Measurements from ENCODE around the gene HADH. TPM values are rescaled to one million over a fixed set of nuclear protein-coding genes. Genes with fewer than 3 reads are reported as not detected.

HADH gene
- total and polyA plus RNA-seq, 3 donors from 2014 or later = 65.6 to 73.8 (median 71.2) TPM

DNA sequence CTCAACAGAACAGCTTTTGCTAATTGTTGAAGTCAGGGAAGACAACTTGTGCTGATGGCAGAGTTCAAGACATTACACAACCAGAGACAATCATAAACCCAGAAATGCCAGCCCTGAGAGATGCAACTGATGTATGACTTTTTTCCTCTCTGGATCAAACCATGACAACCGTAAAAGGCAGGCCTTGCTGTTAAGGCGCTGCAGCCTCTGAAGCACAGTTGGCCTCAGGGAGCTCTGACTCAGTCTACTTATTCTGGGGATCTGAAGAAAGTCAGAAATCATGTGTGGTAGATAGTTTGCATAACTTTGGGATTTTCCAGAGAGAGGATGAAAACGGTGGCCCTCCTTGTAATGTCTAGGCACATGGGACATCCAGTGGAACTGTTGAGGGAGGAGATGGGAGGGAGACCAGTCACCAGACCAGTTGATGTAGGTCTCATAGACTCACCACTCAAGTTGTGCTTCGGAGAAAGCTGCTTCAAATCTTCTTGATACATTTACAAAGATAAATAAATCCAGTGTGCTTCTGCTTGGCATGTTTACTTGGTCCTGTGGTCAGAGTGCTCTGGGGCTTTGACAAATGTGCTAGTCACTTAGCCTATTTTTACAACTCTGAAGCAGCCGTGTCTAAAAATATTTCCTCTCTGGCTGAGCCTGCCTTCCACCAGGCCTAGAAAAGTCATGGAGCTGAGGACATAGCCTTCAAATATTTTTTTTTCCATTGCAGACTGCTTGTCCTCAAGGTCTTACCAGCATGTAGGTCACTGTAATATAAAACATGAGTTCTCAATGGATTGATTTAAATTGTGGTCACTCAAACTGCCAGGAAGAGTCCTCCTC is 7.5 kb downstream of the HADH start:
- H3K4me3 ChIP-seq = no peak overlapping the region
- TF ChIP-seq POLR2A (IDR thresholded peaks at IDR 0.05) = no peak
- TF ChIP-seq, protein P1, sequence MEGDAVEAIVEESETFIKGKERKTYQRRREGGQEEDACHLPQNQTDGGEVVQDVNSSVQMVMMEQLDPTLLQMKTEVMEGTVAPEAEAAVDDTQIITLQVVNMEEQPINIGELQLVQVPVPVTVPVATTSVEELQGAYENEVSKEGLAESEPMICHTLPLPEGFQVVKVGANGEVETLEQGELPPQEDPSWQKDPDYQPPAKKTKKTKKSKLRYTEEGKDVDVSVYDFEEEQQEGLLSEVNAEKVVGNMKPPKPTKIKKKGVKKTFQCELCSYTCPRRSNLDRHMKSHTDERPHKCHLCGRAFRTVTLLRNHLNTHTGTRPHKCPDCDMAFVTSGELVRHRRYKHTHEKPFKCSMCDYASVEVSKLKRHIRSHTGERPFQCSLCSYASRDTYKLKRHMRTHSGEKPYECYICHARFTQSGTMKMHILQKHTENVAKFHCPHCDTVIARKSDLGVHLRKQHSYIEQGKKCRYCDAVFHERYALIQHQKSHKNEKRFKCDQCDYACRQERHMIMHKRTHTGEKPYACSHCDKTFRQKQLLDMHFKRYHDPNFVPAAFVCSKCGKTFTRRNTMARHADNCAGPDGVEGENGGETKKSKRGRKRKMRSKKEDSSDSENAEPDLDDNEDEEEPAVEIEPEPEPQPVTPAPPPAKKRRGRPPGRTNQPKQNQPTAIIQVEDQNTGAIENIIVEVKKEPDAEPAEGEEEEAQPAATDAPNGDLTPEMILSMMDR (IDR thresholded peaks at IDR 0.05) = no peak
- H3K9me3 ChIP-seq = no peaks in the 10 kb centered on the region
- H3K36me3 ChIP-seq (ENCODE audit: low read depth, missing control alignments) = no peaks in the 10 kb centered on the region
- peaks cover 19% of the 10 kb centered on the region for H3K4me1 ChIP-seq
- no peaks in the 10 kb centered on the region for H3K27me3 ChIP-seq
- H3K27ac ChIP-seq = peak overlapping the region in 1 of 2 donors; percentile 68
- WGBS, 2 donors = 68 to 71% methylated on average over 5 of the region's 5 CpGs
- intact Hi-C loops (cut with DNase I; ENCODE audit: low total_unique reads) = no loop called here
- DNase-seq = peak; percentile 18

DNA sequence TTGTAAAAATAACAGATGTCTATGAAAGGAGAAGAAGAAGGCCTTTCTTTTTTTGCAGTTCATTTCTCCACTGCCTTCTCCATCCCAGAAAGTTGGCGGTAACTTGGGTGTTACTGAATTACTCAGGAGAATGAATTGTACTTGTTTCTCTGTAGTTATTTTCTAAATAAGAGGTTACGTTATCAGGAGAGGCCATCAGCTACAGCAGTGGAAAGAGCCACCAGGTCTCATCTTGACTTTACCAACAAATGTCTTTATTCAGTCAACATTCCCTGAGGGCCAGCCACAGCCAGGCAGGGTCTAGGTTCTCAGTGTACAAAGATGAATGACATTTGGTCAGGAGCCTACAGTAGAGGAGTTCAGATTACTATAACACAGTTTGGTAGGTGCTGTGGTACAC is 8.1 kb downstream of the HADH start:
- intact Hi-C loops (cut with DNase I; ENCODE audit: low total_unique reads) = no loop called here
- no peak for TF ChIP-seq POLR2A (IDR thresholded peaks at IDR 0.05)
- TF ChIP-seq, protein P1 (IDR thresholded peaks at IDR 0.05) = no peak
- DNase-seq = no peak
- no peak overlapping the region for H3K4me3 ChIP-seq
- no peaks in the 10 kb centered on the region for H3K27me3 ChIP-seq
- peaks cover 13% of the 10 kb centered on the region for H3K4me1 ChIP-seq
- H3K9me3 ChIP-seq = no peaks in the 10 kb centered on the region
- H3K27ac ChIP-seq = peak overlapping the region; percentile 3 to 68
- 58 to 80% methylated on average over 2 of the region's 2 CpGs for WGBS, 2 donors
- no peaks in the 10 kb centered on the region for H3K36me3 ChIP-seq (ENCODE audit: low read depth, missing control alignments)

DNA sequence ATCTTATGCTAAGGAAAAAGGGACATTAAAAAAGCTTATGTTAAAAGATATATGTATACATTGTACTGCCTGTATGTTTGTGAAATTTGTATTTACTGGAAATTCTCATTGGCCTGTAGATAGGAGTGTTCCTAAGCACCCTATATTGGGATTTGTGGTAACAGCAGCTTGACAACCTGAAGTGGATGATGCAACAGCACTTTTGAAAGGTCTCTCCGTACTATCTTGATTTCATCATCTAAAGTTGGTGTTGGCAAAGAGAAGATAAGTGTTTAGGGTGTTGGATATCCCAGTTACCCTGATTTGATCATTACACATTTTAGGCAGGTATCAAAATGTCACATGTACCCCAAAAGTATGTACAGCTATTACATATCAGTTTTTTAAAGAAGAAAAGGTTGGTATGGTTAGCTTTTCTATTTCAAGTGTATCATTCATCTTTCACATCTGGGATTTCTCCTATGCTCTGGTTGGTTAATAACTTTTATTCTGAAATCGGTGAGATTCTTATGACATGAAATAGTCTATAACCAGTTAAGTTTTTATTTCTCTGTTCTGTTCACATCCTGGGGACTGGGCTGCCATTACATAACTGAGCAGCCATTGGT is 10.3 kb downstream of the HADH start:
- Histone ChIP-seq H3K4me3 (no peak overlapping the region), H3K36me3 (ENCODE audit: low read depth, missing control alignments) (no peaks in the 10 kb centered on the region), H3K4me1 (no peaks in the 10 kb centered on the region), H3K9me3 (no peaks in the 10 kb centered on the region), H3K27me3 (no peaks in the 10 kb centered on the region), H3K27ac (no peak overlapping the region)
- DNase-seq = no peak
- 93 to 94% methylated on average over 2 of the region's 2 CpGs for WGBS, 2 donors
- TF ChIP-seq, protein P1 (IDR thresholded peaks at IDR 0.05) = no peak
- intact Hi-C loops (cut with DNase I; ENCODE audit: low total_unique reads) = no loop called here

DNA sequence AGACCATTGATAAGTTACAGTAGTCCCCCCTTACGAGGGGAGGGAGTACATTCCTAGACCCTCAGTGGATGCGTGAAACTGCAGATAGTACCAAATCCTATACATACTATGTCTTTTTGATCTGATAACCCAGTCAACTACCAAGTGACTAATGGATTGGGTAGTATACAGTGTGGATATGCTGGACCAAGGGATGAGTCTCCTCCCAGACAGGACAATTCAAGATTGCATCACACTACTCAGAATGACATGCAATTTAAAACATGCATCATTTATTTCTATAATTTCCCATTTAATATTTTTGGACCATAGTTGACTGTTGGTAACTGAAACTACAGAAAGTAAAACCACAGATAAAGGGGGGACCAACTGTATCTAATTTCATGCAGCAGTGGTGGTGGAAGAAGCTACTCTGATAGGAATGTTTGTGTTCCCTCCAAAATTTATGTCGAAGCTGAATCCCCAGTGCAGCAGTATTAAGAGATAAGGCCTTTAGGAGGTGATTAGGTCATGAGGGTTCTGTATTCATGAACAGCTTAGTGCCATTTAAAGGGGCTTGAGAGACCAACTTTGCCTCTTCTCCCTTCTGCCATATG is 11.9 kb downstream of the HADH start:
- no peak for DNase-seq
- no peak overlapping the region for H3K27ac ChIP-seq
- H3K36me3 ChIP-seq (ENCODE audit: low read depth, missing control alignments) = no peaks in the 10 kb centered on the region
- no peaks in the 10 kb centered on the region for H3K9me3 ChIP-seq
- intact Hi-C loops (cut with DNase I; ENCODE audit: low total_unique reads) = no loop called here
- no peaks in the 10 kb centered on the region for H3K27me3 ChIP-seq
- no peaks in the 10 kb centered on the region for H3K4me1 ChIP-seq
- WGBS, 2 donors = 59 to 66% methylated on average over 3 of the region's 3 CpGs
- TF ChIP-seq POLR2A (IDR thresholded peaks at IDR 0.05) = no peak
- TF ChIP-seq, protein P1 (IDR thresholded peaks at IDR 0.05) = no peak
- H3K4me3 ChIP-seq = no peak overlapping the region

Measured in testis (tissue), 3 donors.